Ascending aorta (tissue), 2 donors: Measurements from ENCODE around the gene CYTH4. TPM values are rescaled to one million over a fixed set of nuclear protein-coding genes. Genes with fewer than 3 reads are reported as not detected.

Experiments used
- DNase-seq, 2 donors: peaks; one replicate each; pipeline ENCODE4 v3.0.0-alpha.2; 2019; ENCODE audit warnings: low spot score in 2 of 2
- H3K27ac ChIP-seq, 2 donors: fragments of 200-600 bp; sonication (generic); one replicate each; pipeline ENCODE4 v1.5.1; 2016 to 2017; ENCODE audit warnings: mild to moderate bottlenecking in 1 of 2
- H3K27me3 ChIP-seq: fragments of 200-600 bp; sonication (generic); one replicate; pipeline ENCODE4 v1.5.1; 2017
- H3K36me3 ChIP-seq, 2 donors: fragments of 200-600 bp; sonication (generic); one replicate each; pipeline ENCODE4 v1.5.1; 2016
- H3K4me1 ChIP-seq, 2 donors: fragments of 200-600 bp; sonication (generic); one replicate each; pipeline ENCODE4 v1.5.1; 2016 to 2017; ENCODE audit warnings: mild to moderate bottlenecking in 1 of 2
- H3K4me3 ChIP-seq, 2 donors: fragments of 200-600 bp; sonication (generic); one replicate each; pipeline ENCODE4 v1.5.1; 2016 to 2017; ENCODE audit warnings: mild to moderate bottlenecking in 1 of 2
- H3K9me3 ChIP-seq, 2 donors: fragments of 200-600 bp; sonication (generic); one replicate each; pipeline ENCODE4 v1.5.1; 2016
- intact Hi-C: fragments of 100-400 bp; cut with DNase I; formaldehyde crosslinking; loops from one replicate; pipeline ENCODE4 v1.15.1; 2023
- total RNA-seq: library from RNA; depleted of rRNA; stranded (reverse); fragments of >200 nt; gene quantifications from one replicate; pipeline ENCODE4 v1.1.0, GENCODE V29; 2016
- TF ChIP-seq, protein P1 (sequence below), 3 experiments: fragments of 200-600 bp in 2 of 3; fragments of 450-650 bp in 1 of 3; sonication (generic) in 2 of 3; IDR thresholded peaks; one replicate each; pipeline ENCODE4 v1.5.1; 2016 to 2019; ENCODE audit warnings: antibody characterized with exemption in 3 of 3, mild to moderate bottlenecking in 1 of 3, moderate library complexity in 1 of 3

Gene CYTH4
- total RNA-seq, 1 donor from 2014 or later, result 130 TPM

- Histone ChIP-seq H3K4me1 (no peaks in the 10 kb centered on the region), H3K9me3 (no peaks in the 10 kb centered on the region), H3K27me3 (peaks cover 4% of the 10 kb centered on the region), H3K4me3 (no peak overlapping the region), H3K36me3 (no peaks in the 10 kb centered on the region), H3K27ac (no peak overlapping the region)
- TF ChIP-seq, protein P1, sequence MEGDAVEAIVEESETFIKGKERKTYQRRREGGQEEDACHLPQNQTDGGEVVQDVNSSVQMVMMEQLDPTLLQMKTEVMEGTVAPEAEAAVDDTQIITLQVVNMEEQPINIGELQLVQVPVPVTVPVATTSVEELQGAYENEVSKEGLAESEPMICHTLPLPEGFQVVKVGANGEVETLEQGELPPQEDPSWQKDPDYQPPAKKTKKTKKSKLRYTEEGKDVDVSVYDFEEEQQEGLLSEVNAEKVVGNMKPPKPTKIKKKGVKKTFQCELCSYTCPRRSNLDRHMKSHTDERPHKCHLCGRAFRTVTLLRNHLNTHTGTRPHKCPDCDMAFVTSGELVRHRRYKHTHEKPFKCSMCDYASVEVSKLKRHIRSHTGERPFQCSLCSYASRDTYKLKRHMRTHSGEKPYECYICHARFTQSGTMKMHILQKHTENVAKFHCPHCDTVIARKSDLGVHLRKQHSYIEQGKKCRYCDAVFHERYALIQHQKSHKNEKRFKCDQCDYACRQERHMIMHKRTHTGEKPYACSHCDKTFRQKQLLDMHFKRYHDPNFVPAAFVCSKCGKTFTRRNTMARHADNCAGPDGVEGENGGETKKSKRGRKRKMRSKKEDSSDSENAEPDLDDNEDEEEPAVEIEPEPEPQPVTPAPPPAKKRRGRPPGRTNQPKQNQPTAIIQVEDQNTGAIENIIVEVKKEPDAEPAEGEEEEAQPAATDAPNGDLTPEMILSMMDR (IDR thresholded peaks at IDR 0.05), result no peak
- no peak for DNase-seq
- intact Hi-C loops, result loop anchor here (10.0 kb wide), 1 partner anchor 275 kb away; no protein-coding TSS in a partner anchor
Observed at GRCh38 chr22:37319469-37319868, 37.2 kb downstream of the CYTH4 start.

GRCh38 chr22:37320726-37321677, 38.7 kb downstream of the CYTH4 start:
- Histone ChIP-seq H3K4me3 (no peak overlapping the region), H3K4me1 (no peaks in the 10 kb centered on the region), H3K27ac (no peak overlapping the region), H3K36me3 (no peaks in the 10 kb centered on the region), H3K27me3 (peaks cover 13% of the 10 kb centered on the region), H3K9me3 (no peaks in the 10 kb centered on the region)
- TF ChIP-seq, protein P1 (IDR thresholded peaks at IDR 0.05), result no peak
- no peak for DNase-seq
- intact Hi-C loops, result no loop called here

DNA sequence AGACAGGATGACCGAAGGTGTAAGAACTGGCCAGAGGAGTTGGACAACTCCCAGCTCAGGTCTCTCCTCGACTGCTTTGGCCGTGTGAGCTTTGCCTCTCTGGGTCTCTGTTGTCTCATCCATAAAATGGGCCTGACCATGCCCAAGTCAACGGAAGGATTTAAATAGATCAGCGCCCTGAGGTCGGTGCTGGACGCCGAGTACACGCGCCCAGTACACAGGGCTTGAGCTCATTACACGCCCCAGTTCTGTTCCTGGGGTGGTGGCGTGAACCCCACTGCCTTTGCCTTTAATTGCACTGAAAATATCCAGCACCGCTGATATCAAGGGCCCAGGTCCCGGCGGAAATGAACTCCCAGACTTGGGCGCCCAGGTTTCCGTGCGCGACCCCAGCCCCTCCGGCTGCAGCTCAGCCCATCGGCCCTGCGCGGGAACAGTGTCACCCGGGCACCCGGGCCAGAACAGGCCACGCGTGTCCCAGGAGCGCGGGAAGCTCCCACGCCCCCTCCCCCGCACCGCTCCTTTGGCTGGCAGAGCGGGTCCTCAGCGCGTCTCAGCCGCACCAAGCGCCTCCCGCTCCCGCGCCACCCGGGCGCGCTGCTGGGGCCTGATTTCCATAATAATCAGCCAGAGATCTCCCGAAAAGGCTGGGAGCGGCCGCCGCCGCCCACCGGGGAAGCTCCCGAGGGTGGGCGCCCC, 42.2 kb downstream of the CYTH4 start:
- Histone ChIP-seq H3K4me3 (no peak overlapping the region), H3K9me3 (no peaks in the 10 kb centered on the region), H3K27ac (no peak overlapping the region), H3K27me3 (peaks cover 16% of the 10 kb centered on the region), H3K36me3 (no peaks in the 10 kb centered on the region), H3K4me1 (no peaks in the 10 kb centered on the region)
- TF ChIP-seq, protein P1 (IDR thresholded peaks at IDR 0.05), result no peak
- intact Hi-C loops, result no loop called here
- no peak for DNase-seq

- Histone ChIP-seq H3K27me3 (peaks cover 16% of the 10 kb centered on the region), H3K4me1 (no peaks in the 10 kb centered on the region), H3K27ac (no peak overlapping the region), H3K9me3 (no peaks in the 10 kb centered on the region), H3K4me3 (no peak overlapping the region), H3K36me3 (no peaks in the 10 kb centered on the region)
- intact Hi-C loops, result no loop called here
- DNase-seq, result no peak
- TF ChIP-seq, protein P1 (IDR thresholded peaks at IDR 0.05), result no peak
Observed at GRCh38 chr22:37325039-37325395, 42.7 kb downstream of the CYTH4 start.

DNA sequence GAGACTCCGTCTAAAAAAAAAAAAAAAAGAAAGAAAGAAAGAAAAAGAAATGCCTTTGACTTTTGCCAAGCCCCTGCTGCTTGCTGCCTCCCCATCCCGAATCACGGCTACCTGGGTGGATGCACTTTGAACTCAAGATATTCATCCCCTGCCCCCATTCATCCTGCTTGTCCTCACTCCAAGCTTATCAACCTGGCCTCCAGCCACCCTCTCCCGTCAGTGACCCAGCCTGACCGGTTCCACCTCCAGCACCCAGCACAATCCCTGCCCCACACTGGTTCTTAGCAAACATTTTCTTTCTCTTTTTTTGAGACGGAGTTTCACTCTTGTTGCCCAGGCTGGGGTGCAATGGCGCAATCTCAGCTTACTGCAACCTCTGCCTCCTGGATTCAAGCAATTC, 44.4 kb downstream of the CYTH4 start:
- peaks cover 20% of the 10 kb centered on the region for H3K27me3 ChIP-seq
- no peaks in the 10 kb centered on the region for H3K9me3 ChIP-seq
- DNase-seq, result no peak
- H3K4me1 ChIP-seq, result no peaks in the 10 kb centered on the region
- TF ChIP-seq, protein P1 (IDR thresholded peaks at IDR 0.05), result no peak
- H3K27ac ChIP-seq, result no peak overlapping the region
- H3K36me3 ChIP-seq, result no peaks in the 10 kb centered on the region
- H3K4me3 ChIP-seq, result no peak overlapping the region
- intact Hi-C loops, result no loop called here
